ENCODE results near the gene YWHAE. TPM values are rescaled to one million over a fixed set of nuclear protein-coding genes. Genes with fewer than 3 reads are reported as not detected.
"Not testable (repeated sequence)": the region's sequence is repeated elsewhere in the genome, so short reads cannot be mapped to it uniquely, and the experiment has no call there.

The YWHAE gene
- total RNA-seq, 2 experiments from 2014 or later: 267 to 646 TPM

DNA sequence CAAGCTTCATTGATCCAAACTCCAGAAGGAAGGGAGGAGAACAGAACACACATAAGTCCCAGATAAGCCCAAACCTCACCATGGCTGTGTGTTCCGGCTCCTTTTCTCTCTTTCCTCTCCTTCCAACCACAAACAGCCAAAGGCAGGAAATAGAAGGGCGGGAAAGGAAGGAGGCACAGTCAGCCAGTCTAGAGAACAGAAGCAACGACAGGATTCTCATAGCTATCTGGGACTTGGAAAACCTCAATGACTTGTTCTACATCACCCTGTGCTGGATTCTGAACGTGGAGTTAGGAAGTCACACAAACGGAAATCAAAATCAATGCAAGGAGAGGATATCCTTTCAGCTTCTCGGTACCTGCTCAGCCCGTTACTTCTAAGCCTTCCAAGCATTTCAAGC is 47.0 kb upstream of the YWHAE start:
- POLR2A ChIA-PET: interaction anchor here (0.6 kb wide), 1 partner anchor 30 kb away, joined by 3 read pairs; no protein-coding TSS in a partner anchor
- CTCF ChIA-PET (ENCODE audit: unreplicated experiment): no interaction called here

DNA sequence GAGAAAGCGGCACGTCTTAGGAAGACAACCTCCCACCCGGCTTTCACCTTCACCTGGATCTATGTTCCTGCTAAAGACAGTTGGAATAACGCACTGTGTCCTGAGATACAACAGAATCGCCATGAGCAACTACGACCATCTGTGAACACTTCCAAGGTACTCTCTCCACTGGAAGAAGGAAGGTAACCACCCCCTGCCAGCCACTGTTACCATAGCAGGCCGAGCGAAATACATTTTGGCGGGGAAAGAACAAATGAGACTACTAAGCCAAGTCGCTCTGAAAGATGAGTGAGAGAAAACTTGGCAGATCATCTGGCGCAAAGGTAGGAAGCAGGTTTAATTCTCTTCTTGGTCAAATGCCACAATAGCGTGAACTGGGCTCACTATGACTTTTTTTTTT is 46.2 kb upstream of the YWHAE start:
- DNase-seq (ENCODE audit: low spot score): no peak
- ChIA-PET POLR2A (interaction anchor here (0.6 kb wide), 1 partner anchor 29 kb away, joined by 3 read pairs; no protein-coding TSS in a partner anchor), CTCF (ENCODE audit: unreplicated experiment) (no interaction called here)
- intact Hi-C loops (cut with micrococcal nuclease; ENCODE audit: unreplicated experiment): no loop called here
- Histone ChIP-seq H3K4me3 (ENCODE audit: low read depth, low read length, poor library complexity, severe bottlenecking) (no peak overlapping the region), H3K4me1 (ENCODE audit: insufficient read depth, low read length, poor library complexity, severe bottlenecking) (no peaks in the 10 kb centered on the region), H4K20me1 (ENCODE audit: insufficient read depth, low read length) (no peaks in the 10 kb centered on the region), H3K9me3 (ENCODE audit: low read length) (no peaks in the 10 kb centered on the region), H3K36me3 (ENCODE audit: insufficient read depth, low read length) (peaks cover 66% of the 10 kb centered on the region), H3K9me2 (ENCODE audit: insufficient read depth, low read length) (no peaks in the 10 kb centered on the region), H3K4me2 (ENCODE audit: low read length) (no peak overlapping the region), H3K79me2 (ENCODE audit: insufficient read depth, low read depth, low read length) (peaks cover 79% of the 10 kb centered on the region), H3K27ac (ENCODE audit: low read depth, low read length, poor library complexity, severe bottlenecking) (no peak overlapping the region), H2AFZ (ENCODE audit: low read length) (no peak overlapping the region)
- no TSS peak for BruUV-seq (replicated peaks)
- TF ChIP-seq CTCF (conservative IDR thresholded peaks at IDR 0.05; ENCODE audit: low read length): no peak
- no peak for TF ChIP-seq EZH2phosphoT487 (IDR thresholded peaks at IDR 0.05; ENCODE audit: borderline replicate concordance, low read depth, low read length)

More for the DNA sequence above, 47.0 kb upstream of the YWHAE start:
- no peak for TF ChIP-seq CTCF (conservative IDR thresholded peaks at IDR 0.05; ENCODE audit: low read length)
- TF ChIP-seq EZH2phosphoT487 (IDR thresholded peaks at IDR 0.05; ENCODE audit: borderline replicate concordance, low read depth, low read length): no peak
- Histone ChIP-seq H3K79me2 (ENCODE audit: insufficient read depth, low read depth, low read length) (peaks cover 83% of the 10 kb centered on the region), H3K4me3 (ENCODE audit: low read depth, low read length, poor library complexity, severe bottlenecking) (no peak overlapping the region), H3K27ac (ENCODE audit: low read depth, low read length, poor library complexity, severe bottlenecking) (no peak overlapping the region), H3K36me3 (ENCODE audit: insufficient read depth, low read length) (peaks cover 66% of the 10 kb centered on the region), H3K4me2 (ENCODE audit: low read length) (no peak overlapping the region), H3K4me1 (ENCODE audit: insufficient read depth, low read length, poor library complexity, severe bottlenecking) (no peaks in the 10 kb centered on the region), H3K9me2 (ENCODE audit: insufficient read depth, low read length) (no peaks in the 10 kb centered on the region), H2AFZ (ENCODE audit: low read length) (no peak overlapping the region), H4K20me1 (ENCODE audit: insufficient read depth, low read length) (no peaks in the 10 kb centered on the region), H3K9me3 (ENCODE audit: low read length) (no peaks in the 10 kb centered on the region)
- intact Hi-C loops (cut with micrococcal nuclease; ENCODE audit: unreplicated experiment): no loop called here
- no peak for DNase-seq (ENCODE audit: low spot score)
- BruUV-seq (replicated peaks): no TSS peak

DNA sequence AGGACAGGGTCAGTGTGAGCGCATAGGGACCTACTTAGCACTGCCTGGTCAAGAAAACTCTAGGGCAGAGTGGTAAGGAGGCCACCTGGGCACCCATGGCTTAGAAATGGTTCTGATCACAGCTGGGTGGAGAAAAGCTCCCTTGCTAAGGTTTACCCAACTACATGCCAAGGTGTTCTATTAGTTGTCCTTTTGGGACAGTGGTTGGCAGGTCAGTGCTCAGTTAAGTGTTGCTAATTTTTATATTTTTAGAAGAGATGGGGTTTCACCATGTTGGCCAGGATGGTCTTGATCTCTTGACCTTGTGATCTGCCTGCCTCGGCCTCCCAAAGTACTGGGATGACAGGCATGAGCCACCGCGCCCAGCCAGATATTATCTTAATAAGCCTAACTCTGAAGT is 45.7 kb upstream of the YWHAE start:
- BruUV-seq (replicated peaks); H3K4me2 ChIP-seq (ENCODE audit: low read length); H3K27ac ChIP-seq (ENCODE audit: low read depth, low read length, poor library complexity, severe bottlenecking); H3K4me1 ChIP-seq (ENCODE audit: insufficient read depth, low read length, poor library complexity, severe bottlenecking); DNase-seq (ENCODE audit: low spot score); intact Hi-C loops (cut with micrococcal nuclease; ENCODE audit: unreplicated experiment); H3K9me2 ChIP-seq (ENCODE audit: insufficient read depth, low read length); CTCF ChIA-PET (ENCODE audit: unreplicated experiment); H2AFZ ChIP-seq (ENCODE audit: low read length); H4K20me1 ChIP-seq (ENCODE audit: insufficient read depth, low read length); H3K9me3 ChIP-seq (ENCODE audit: low read length); H3K4me3 ChIP-seq (ENCODE audit: low read depth, low read length, poor library complexity, severe bottlenecking); POLR2A ChIA-PET: not testable (repeated sequence)
- Histone ChIP-seq H3K36me3 (ENCODE audit: insufficient read depth, low read length) (peaks cover 69% of the 10 kb centered on the region), H3K79me2 (ENCODE audit: insufficient read depth, low read depth, low read length) (peaks cover 78% of the 10 kb centered on the region)

GRCh38 chr17:1442721-1443120 is 42.7 kb upstream of the YWHAE start:
- POLR2A ChIA-PET: not testable (repeated sequence)

More at GRCh38 chr17:1442721-1443120, 42.7 kb upstream of the YWHAE start:
- H3K9me2 ChIP-seq (ENCODE audit: insufficient read depth, low read length); H3K4me1 ChIP-seq (ENCODE audit: insufficient read depth, low read length, poor library complexity, severe bottlenecking); H3K27ac ChIP-seq (ENCODE audit: low read depth, low read length, poor library complexity, severe bottlenecking); H3K9me3 ChIP-seq (ENCODE audit: low read length); BruUV-seq (replicated peaks); DNase-seq (ENCODE audit: low spot score); H2AFZ ChIP-seq (ENCODE audit: low read length); H3K4me2 ChIP-seq (ENCODE audit: low read length); H3K4me3 ChIP-seq (ENCODE audit: low read depth, low read length, poor library complexity, severe bottlenecking); CTCF ChIA-PET (ENCODE audit: unreplicated experiment); H4K20me1 ChIP-seq (ENCODE audit: insufficient read depth, low read length); intact Hi-C loops (cut with micrococcal nuclease; ENCODE audit: unreplicated experiment): not testable (repeated sequence)
- Histone ChIP-seq H3K79me2 (ENCODE audit: insufficient read depth, low read depth, low read length) (peaks cover 71% of the 10 kb centered on the region), H3K36me3 (ENCODE audit: insufficient read depth, low read length) (peaks cover 58% of the 10 kb centered on the region)
